HG03097 (cell line): ENCODE results near the gene GYG1.

ENCODE experiments used
- ATAC-seq: cut with Tn5 transposase; IDR thresholded peaks from one replicate; pipeline ENCODE4 v1.9.1; 2021; ENCODE audit not compliant: unreplicated experiment, low FRiP score

The GYG1 gene

GRCh38 chr3:149016242-149016641, 24.9 kb downstream of the GYG1 start:
- no peak for ATAC-seq

GRCh38 chr3:149016669-149017541, 25.6 kb downstream of the GYG1 start:
- no peak for ATAC-seq

- no peak for ATAC-seq
Measured at GRCh38 chr3:149018247-149018646, 26.9 kb downstream of the GYG1 start.

GRCh38 chr3:149019580-149019979, 28.2 kb downstream of the GYG1 start:
- ATAC-seq: no peak

- no peak for ATAC-seq
Measured at GRCh38 chr3:149020196-149020838, 29.0 kb downstream of the GYG1 start.

GRCh38 chr3:149020839-149021252, 29.5 kb downstream of the GYG1 start:
- ATAC-seq: no peak

- ATAC-seq: no peak
Measured at GRCh38 chr3:149021830-149022229, 30.5 kb downstream of the GYG1 start.

GRCh38 chr3:149023951-149024350, 32.6 kb downstream of the GYG1 start:
- ATAC-seq: no peak

GRCh38 chr3:149026718-149027117, 35.4 kb downstream of the GYG1 start:
- no peak for ATAC-seq

GRCh38 chr3:149031096-149031495, 39.8 kb downstream of the GYG1 start:
- ATAC-seq: no peak

- ATAC-seq: no peak
Measured at GRCh38 chr3:149037684-149038083, 46.3 kb downstream of the GYG1 start.

GRCh38 chr3:149038322-149038721, 47.0 kb downstream of the GYG1 start:
- no peak for ATAC-seq

GRCh38 chr3:149042789-149043386, 51.5 kb downstream of the GYG1 start:
- ATAC-seq: peak; percentile 61

GRCh38 chr3:149044339-149045083, 53.2 kb downstream of the GYG1 start:
- ATAC-seq: no peak

GRCh38 chr3:149055575-149055974, 64.2 kb downstream of the GYG1 start:
- ATAC-seq: no peak

GRCh38 chr3:149058198-149058597, 66.9 kb downstream of the GYG1 start:
- no peak for ATAC-seq

- ATAC-seq: no peak
Measured at GRCh38 chr3:149058602-149059001, 67.3 kb downstream of the GYG1 start.

GRCh38 chr3:149061776-149062175, 70.4 kb downstream of the GYG1 start:
- no peak for ATAC-seq

- no peak for ATAC-seq
Measured at GRCh38 chr3:149067883-149068282, 76.5 kb downstream of the GYG1 start.
